HG02870 (cell line): ENCODE data around the gene PDE4B.
A peak's percentile ranks its signal among the peaks of the same experiment; 100 is the strongest.

ENCODE experiments used
- ATAC-seq: cut with Tn5 transposase; IDR thresholded peaks from one replicate; pipeline ENCODE4 v1.9.1; 2021; ENCODE audit warnings: mild to moderate bottlenecking, moderate library complexity; ENCODE audit not compliant: unreplicated experiment

PDE4B gene

GRCh38 chr1:66168948-66169671, 376.4 kb downstream of the PDE4B start:
- peak; percentile 24 for ATAC-seq

- no peak for ATAC-seq
Observed at GRCh38 chr1:66172272-66172671, 379.6 kb downstream of the PDE4B start.

- ATAC-seq, result no peak
Observed at GRCh38 chr1:66175098-66175497, 382.4 kb downstream of the PDE4B start.

GRCh38 chr1:66175581-66175980, 382.9 kb downstream of the PDE4B start:
- ATAC-seq, result no peak

GRCh38 chr1:66176012-66176715, 383.5 kb downstream of the PDE4B start:
- ATAC-seq, result no peak

GRCh38 chr1:66176832-66177231, 384.1 kb downstream of the PDE4B start:
- no peak for ATAC-seq

- ATAC-seq, result no peak
Observed at GRCh38 chr1:66177510-66177909, 384.8 kb downstream of the PDE4B start.

- ATAC-seq, result no peak
Observed at GRCh38 chr1:66182026-66182425, 389.3 kb downstream of the PDE4B start.

- no peak for ATAC-seq
Observed at GRCh38 chr1:66182551-66183178, 390.0 kb downstream of the PDE4B start.

- ATAC-seq, result no peak
Observed at GRCh38 chr1:66183400-66183799, 390.7 kb downstream of the PDE4B start.

GRCh38 chr1:66197120-66197519, 404.4 kb downstream of the PDE4B start:
- no peak for ATAC-seq

GRCh38 chr1:66197785-66198184, 405.1 kb downstream of the PDE4B start:
- no peak for ATAC-seq

- no peak for ATAC-seq
Observed at GRCh38 chr1:66206563-66207144, 414.0 kb downstream of the PDE4B start.

- no peak for ATAC-seq
Observed at GRCh38 chr1:66207484-66207883, 414.8 kb downstream of the PDE4B start.

- ATAC-seq, result no peak
Observed at GRCh38 chr1:66208632-66209031, 415.9 kb downstream of the PDE4B start.

- ATAC-seq, result no peak
Observed at GRCh38 chr1:66210635-66211244, 418.0 kb downstream of the PDE4B start.

GRCh38 chr1:66211521-66211920, 418.8 kb downstream of the PDE4B start:
- no peak for ATAC-seq

GRCh38 chr1:66213491-66213890, 420.8 kb downstream of the PDE4B start:
- no peak for ATAC-seq

- peak; percentile 68 for ATAC-seq
Observed at GRCh38 chr1:66214901-66215300, 422.2 kb downstream of the PDE4B start.

- ATAC-seq, result no peak
Observed at GRCh38 chr1:66217021-66217420, 424.3 kb downstream of the PDE4B start.

- no peak for ATAC-seq
Observed at GRCh38 chr1:66217561-66217960, 424.9 kb downstream of the PDE4B start.
